ENCODE data around the gene DAPK1.
"Not testable (repeated sequence)": the region's sequence is repeated elsewhere in the genome, so short reads cannot be mapped to it uniquely, and the experiment has no call there.

DNA sequence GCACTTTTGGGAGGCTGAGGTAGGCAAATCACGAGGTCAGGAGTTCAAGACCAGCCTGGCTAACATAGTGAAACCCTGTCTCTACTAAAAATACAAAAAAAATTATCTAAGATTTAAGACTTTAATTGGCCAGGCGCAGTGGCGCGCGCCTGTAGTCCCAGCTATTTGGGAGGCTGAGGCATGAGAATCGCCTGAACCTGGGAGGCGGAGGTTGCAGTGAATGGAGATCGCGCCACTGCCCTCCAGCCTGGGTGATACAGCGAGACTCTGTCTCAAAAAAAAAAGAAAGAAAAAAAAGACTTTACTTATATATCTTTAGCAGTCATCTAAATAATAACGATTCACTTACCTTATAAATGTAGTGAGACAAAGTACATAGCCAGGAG is 3.6 kb downstream of the DAPK1 start:
- not testable (repeated sequence) for TF ChIP-seq TAF1, POLR2AphosphoS5, POLR2A, POU2F2, SPI1 (IDR thresholded peaks at IDR 0.05; ENCODE audit: low read depth, low read length)

Measured in GM12891 (cell line).